Mesenchymal stem cell (in vitro differentiated cells and primary cell): ENCODE data around the gene SLC44A3.
A peak's percentile ranks its signal among the peaks of the same experiment; 100 is the strongest.

Source experiments
- DNase-seq: peaks from one replicate; pipeline ENCODE4 v3.0.0-alpha.2; 2013
- H2AFZ ChIP-seq: one replicate; pipeline ENCODE4 v1.6.1; 2013; ENCODE audit warnings: low read depth, mild to moderate bottlenecking, control low read depth, inconsistent platforms, low read length, moderate library complexity
- H2AK5ac ChIP-seq: 2 replicates; pipeline ENCODE4 v1.6.1; 2013; ENCODE audit warnings: low read length, moderate library complexity, mild to moderate bottlenecking, inconsistent platforms; ENCODE audit not compliant: severe bottlenecking
- H2BK120ac ChIP-seq: one replicate; pipeline ENCODE4 v1.6.1; 2013; ENCODE audit warnings: low read depth, mild to moderate bottlenecking, inconsistent platforms, low read length, moderate library complexity
- H2BK12ac ChIP-seq, 2 experiments: one replicate each; pipeline ENCODE4 v1.6.1; 2013; ENCODE audit warnings: inconsistent platforms in 2 of 2, low read length in 2 of 2, mild to moderate bottlenecking in 2 of 2, moderate library complexity in 2 of 2, control low read depth in 1 of 2
- H2BK15ac ChIP-seq: one replicate; pipeline ENCODE4 v1.6.1; 2013; ENCODE audit warnings: mild to moderate bottlenecking, low read depth, inconsistent platforms; ENCODE audit not compliant: poor library complexity, severe bottlenecking
- H2BK5ac ChIP-seq: 2 replicates; pipeline ENCODE4 v1.6.1; 2013; ENCODE audit warnings: low read depth, mild to moderate bottlenecking, low read length, control low read depth, inconsistent platforms; ENCODE audit not compliant: poor library complexity, severe bottlenecking
- H3K14ac ChIP-seq, 2 experiments: one replicate each; pipeline ENCODE4 v1.6.1; 2013; ENCODE audit warnings: inconsistent platforms in 2 of 2, low read length in 2 of 2, control low read depth in 1 of 2, mild to moderate bottlenecking in 1 of 2, moderate library complexity in 1 of 2
- H3K18ac ChIP-seq, 2 experiments: one replicate each; pipeline ENCODE4 v1.6.1; 2013; ENCODE audit warnings: inconsistent platforms in 2 of 2, low read length in 2 of 2, control low read depth in 1 of 2, low read depth in 1 of 2, mild to moderate bottlenecking in 1 of 2
- H3K23ac ChIP-seq, 2 experiments: one replicate each; pipeline ENCODE4 v1.6.1; 2013; ENCODE audit warnings: inconsistent platforms in 2 of 2, low read length in 2 of 2, mild to moderate bottlenecking in 2 of 2, moderate library complexity in 2 of 2, control low read depth in 1 of 2
- H3K27ac ChIP-seq: 2 replicates; pipeline ENCODE4 v1.5.1; 2013; ENCODE audit warnings: mild to moderate bottlenecking, moderate library complexity, low read length, control low read depth, inconsistent platforms; ENCODE audit not compliant: poor library complexity, severe bottlenecking
- H3K27me3 ChIP-seq, 2 experiments: 2 replicates each; pipeline versions ENCODE4 v1.6.1 to v1.7.0; 2013; ENCODE audit warnings: low read length in 2 of 2, mild to moderate bottlenecking in 2 of 2, moderate library complexity in 2 of 2, control low read depth in 1 of 2, inconsistent platforms in 1 of 2; ENCODE audit not compliant: control insufficient read depth in 1 of 2, insufficient read depth in 1 of 2
- H3K36me3 ChIP-seq, 2 experiments: 2 replicates each; pipeline versions ENCODE4 v1.6.1 to v1.7.0; 2013; ENCODE audit warnings: low read length in 2 of 2, control low read depth in 1 of 2, inconsistent platforms in 1 of 2, low read depth in 1 of 2, mild to moderate bottlenecking in 1 of 2; ENCODE audit not compliant: insufficient read depth in 2 of 2, control insufficient read depth in 1 of 2
- H3K4ac ChIP-seq, 2 experiments: one replicate each; pipeline ENCODE4 v1.6.1; 2013; ENCODE audit warnings: inconsistent platforms in 2 of 2, low read length in 2 of 2, mild to moderate bottlenecking in 2 of 2, moderate library complexity in 2 of 2, control low read depth in 1 of 2, low read depth in 1 of 2
- H3K4me1 ChIP-seq: 2 replicates; pipeline ENCODE4 v1.6.1; 2013; ENCODE audit warnings: low read depth, low read length, control low read depth; ENCODE audit not compliant: control insufficient read depth, insufficient read depth
- H3K4me2 ChIP-seq: 2 replicates; pipeline ENCODE4 v1.6.1; 2013; ENCODE audit warnings: low read length, mild to moderate bottlenecking, inconsistent platforms; ENCODE audit not compliant: poor library complexity, severe bottlenecking
- H3K4me3 ChIP-seq, 2 experiments: 2 replicates each; pipeline versions ENCODE4 v1.5.1 to v1.7.0; 2013; ENCODE audit warnings: low read length in 2 of 2, mild to moderate bottlenecking in 2 of 2, control low read depth in 1 of 2, low read depth in 1 of 2; ENCODE audit not compliant: insufficient read depth in 1 of 2
- H3K79me1 ChIP-seq: replicated peaks from 2 replicates; pipeline ENCODE4 v1.6.1; 2013; ENCODE audit warnings: mild to moderate bottlenecking, control low read depth, low read length, inconsistent platforms; ENCODE audit not compliant: poor library complexity, severe bottlenecking
- H3K9ac ChIP-seq: 2 replicates; pipeline ENCODE4 v1.7.0; 2013; ENCODE audit warnings: mild to moderate bottlenecking, low read length, moderate library complexity
- H3K9me3 ChIP-seq: 2 replicates; pipeline ENCODE4 v1.7.0; 2013; ENCODE audit warnings: mild to moderate bottlenecking, low read length; ENCODE audit not compliant: control insufficient read depth
- H4K8ac ChIP-seq: one replicate; pipeline ENCODE4 v1.6.1; 2013; ENCODE audit warnings: inconsistent platforms, mild to moderate bottlenecking, low read length, moderate library complexity
- H4K91ac ChIP-seq: one replicate; pipeline ENCODE4 v1.6.1; 2013; ENCODE audit warnings: mild to moderate bottlenecking, low read length, inconsistent platforms
- WGBS: methylation state at CpG from one replicate; pipeline ENCODE4 v1.1.7; 2013; ENCODE audit warnings: mixed read lengths; 5-methylcytosine and 5-hydroxymethylcytosine counted together

Gene SLC44A3

DNA sequence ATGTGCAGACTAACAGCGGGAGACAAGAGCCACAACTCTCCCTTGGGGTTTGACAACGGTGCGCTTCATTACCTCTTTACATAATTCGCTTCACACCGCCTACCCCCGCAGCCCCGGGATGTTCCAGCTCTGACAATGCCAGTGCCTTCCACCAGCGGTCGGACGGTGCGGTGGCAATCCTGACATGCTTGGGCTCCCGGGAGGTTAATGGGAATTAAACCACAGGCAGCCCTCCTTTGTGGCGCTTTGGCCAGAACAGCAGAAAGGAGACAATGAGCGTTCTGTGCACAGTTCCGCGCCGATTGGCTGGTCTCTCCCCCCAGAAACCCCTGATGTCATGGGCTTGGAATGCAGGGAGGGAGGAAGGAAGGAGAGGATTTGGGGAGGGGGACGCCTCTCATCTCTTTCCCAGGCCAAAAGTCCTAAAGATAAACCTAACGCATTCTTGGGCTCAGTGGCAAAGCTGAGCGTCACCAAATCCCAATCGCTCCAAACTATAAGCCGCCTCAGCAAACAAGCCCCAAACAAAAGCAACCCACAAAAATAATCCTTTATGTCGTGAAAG lies 105.5 kb downstream of the SLC44A3 start:
- Histone ChIP-seq H3K9me3 (no peaks in the 10 kb centered on the region), H3K36me3 (peaks cover 0 to 3% of the 10 kb centered on the region in 2 experiments), H2AK5ac (peak overlapping the region; percentile 23), H2BK15ac (no peak overlapping the region), H3K27me3 (no peaks in the 10 kb centered on the region), H4K8ac (peak overlapping the region; percentile 90), H3K79me1 (peaks cover 13% of the 10 kb centered on the region), H3K4me1 (peaks cover 24% of the 10 kb centered on the region), H2BK12ac (no peak overlapping the region), H3K14ac (peak overlapping the region in 1 of 2 experiments; percentile 68), H3K9ac (peak overlapping the region; percentile 98), H3K18ac (peak overlapping the region; percentile 91 to 99), H3K4me3 (peak overlapping the region; percentile 83 to 90), H3K23ac (no peak overlapping the region), H3K4me2 (peak overlapping the region; percentile 77), H3K4ac (peak overlapping the region in 1 of 2 experiments; percentile 94), H2AFZ (no peak overlapping the region), H2BK120ac (peak overlapping the region; percentile 92), H4K91ac (peak overlapping the region; percentile 94), H2BK5ac (peak overlapping the region; percentile 99), H3K27ac (peak overlapping the region; percentile 95)
- peak; percentile 87 for DNase-seq
- 0% methylated on average over 22 of the region's 23 CpGs for WGBS

DNA sequence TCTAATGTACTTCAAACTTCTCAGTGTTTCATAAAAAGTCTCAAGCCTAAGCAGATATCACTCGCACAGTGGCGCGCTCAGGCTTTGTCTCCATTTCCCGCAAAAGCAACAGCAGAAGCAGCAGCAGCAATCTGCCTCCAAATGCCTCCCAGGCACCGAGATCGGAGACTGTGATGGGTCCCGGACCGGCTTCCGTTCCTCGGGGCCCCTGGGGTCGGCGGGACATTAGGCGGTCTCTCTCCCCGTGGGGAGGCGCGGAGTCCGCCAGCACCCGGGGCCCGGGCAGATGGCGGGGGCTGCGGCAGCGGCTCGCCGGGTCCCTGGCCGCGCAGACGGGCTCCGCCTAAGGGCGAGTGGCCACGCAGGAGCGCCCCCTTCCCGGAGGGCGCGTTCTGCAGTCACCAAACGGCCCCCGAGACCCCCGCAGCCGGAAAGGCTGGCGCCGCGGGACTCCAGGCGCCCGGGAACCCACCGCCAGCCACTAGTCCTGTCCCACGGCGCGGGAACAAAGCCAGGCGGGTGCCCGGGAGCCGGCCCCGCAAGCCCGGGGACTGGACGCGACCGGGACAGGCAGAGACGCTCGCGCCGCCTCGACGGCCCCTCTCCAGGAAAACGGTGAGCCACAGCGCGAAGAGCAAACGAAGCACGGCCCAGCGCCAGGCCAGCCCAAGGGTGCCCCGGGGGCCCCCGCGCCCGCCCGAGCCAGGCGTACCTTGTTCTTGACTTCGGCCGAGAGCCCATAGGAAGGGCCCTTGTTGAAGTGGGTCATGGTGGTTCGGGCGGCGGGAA lies 106.2 kb downstream of the SLC44A3 start:
- Histone ChIP-seq H3K27ac (peak overlapping the region; percentile 95), H3K18ac (peak overlapping the region; percentile 91 to 99), H3K9ac (peak overlapping the region; percentile 98), H3K79me1 (peaks cover 14% of the 10 kb centered on the region), H3K4me3 (peak overlapping the region; percentile 83 to 90), H2BK120ac (peak overlapping the region; percentile 96), H2AFZ (peak overlapping the region; percentile 44), H2BK15ac (peak overlapping the region; percentile 73), H3K4ac (peak overlapping the region; percentile 96 to 97), H3K14ac (peak overlapping the region; percentile 82 to 97), H2BK5ac (peak overlapping the region; percentile 99), H3K36me3 (no peaks in the 10 kb centered on the region), H3K23ac (peak overlapping the region; percentile 97 to 98), H2BK12ac (peak overlapping the region; percentile 60 to 92), H4K91ac (peak overlapping the region; percentile 94), H4K8ac (peak overlapping the region; percentile 90), H3K4me2 (peak overlapping the region; percentile 54), H3K9me3 (no peaks in the 10 kb centered on the region), H3K4me1 (peaks cover 21% of the 10 kb centered on the region), H2AK5ac (peak overlapping the region; percentile 72), H3K27me3 (no peaks in the 10 kb centered on the region)
- 1% methylated on average over 74 of the region's 78 CpGs for WGBS
- peak; percentile 76 for DNase-seq

DNA sequence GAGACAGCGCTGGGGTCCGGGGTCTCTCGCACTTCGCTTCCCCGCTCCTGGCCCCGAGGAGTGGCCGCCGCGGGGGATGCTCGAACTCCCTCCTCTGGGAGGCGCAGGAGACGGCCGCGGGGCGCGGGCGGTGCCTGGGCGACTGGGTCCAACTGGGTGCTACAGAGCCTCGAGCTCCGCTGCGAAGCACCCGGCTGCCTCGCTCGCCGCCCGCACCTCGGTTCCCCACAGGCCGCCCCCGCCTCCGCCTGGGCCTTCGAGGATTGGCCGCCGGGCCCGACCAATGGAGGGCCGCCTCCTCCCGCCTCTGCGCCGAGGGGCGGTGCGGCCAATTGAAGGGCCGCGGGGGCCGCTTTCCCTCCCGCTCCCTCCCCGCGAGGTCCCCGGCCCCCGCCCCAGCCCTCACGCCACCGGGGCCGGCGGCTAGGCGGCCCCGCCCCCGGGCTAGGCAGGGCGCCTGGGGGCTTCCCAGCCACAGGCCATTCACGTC lies 106.8 kb downstream of the SLC44A3 start, which contains the start of gene CNN3:
CNN3 (minus strand) TSS at position 196 of the 490 bp plus-strand sequence. CDS start 216 bp downstream, outside the sequence.
- Histone ChIP-seq H3K4ac (peak within 1 kb of the TSS; percentile 96 to 97), H2BK15ac (peak within 1 kb of the TSS; percentile 98), H2AFZ (peak within 1 kb of the TSS; percentile 78), H3K4me3 (peak within 1 kb of the TSS; percentile 83 to 90), H2BK5ac (peak within 1 kb of the TSS; percentile 99), H3K27ac (peak within 1 kb of the TSS; percentile 95), H2BK120ac (peak within 1 kb of the TSS; percentile 96), H2BK12ac (peak within 1 kb of the TSS; percentile 60 to 92), H3K79me1 (peaks cover 16% of the 10 kb centered on the region), H3K23ac (peak within 1 kb of the TSS; percentile 97 to 98), H3K18ac (peak within 1 kb of the TSS; percentile 91 to 99), H3K9ac (peak within 1 kb of the TSS; percentile 98), H2AK5ac (peak within 1 kb of the TSS; percentile 72), H4K91ac (peak within 1 kb of the TSS; percentile 94), H3K4me1 (peaks cover 21% of the 10 kb centered on the region), H3K9me3 (no peaks in the 10 kb centered on the region), H3K4me2 (peak within 1 kb of the TSS; percentile 54), H4K8ac (peak within 1 kb of the TSS; percentile 90), H3K27me3 (no peaks in the 10 kb centered on the region), H3K36me3 (no peaks in the 10 kb centered on the region), H3K14ac (peak within 1 kb of the TSS; percentile 82 to 97)
- WGBS: under 1% methylated on average over 57 of the region's 57 CpGs
- DNase-seq: peak; percentile 95
